Measurements from ENCODE around the gene TNS3.
A peak's percentile ranks its signal among the peaks of the same experiment; 100 is the strongest.

The TNS3 gene

DNA sequence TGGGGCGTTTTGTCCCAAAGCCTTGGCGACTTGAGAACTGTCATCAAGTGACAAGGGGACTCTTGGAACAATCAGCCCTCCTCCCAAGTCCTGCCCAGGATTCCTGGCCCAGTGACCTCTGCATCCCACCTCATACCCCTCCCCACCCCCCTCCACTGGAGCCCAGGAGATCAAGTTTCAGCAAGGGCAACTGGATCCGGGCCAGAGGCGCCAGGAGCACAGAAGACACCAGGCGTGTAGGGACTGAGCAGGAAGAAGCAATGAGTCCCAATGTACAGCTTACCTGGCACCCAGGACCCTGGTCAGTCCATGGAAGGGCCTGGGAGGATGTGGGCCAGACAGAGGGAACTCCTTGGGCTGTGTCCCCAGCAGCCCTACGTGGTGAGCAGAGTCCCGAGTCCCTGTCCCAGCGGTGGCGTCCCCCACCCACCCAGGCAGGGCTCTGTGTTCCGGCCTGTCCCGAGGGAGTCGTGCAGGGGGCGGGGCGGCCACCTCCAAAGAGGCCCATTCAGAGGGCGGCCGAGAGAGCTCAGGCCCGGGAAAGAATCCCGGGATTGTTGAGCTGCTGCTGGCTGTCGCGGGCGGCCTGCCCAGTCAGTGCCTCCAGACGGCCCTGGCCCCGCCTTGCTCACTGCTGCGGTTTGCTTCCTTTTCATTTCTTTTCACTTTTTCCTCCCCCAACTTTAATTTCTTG, 254.1 kb downstream of the TNS3 start:
- peaks cover 41% of the 10 kb centered on the region for H3K4me1 ChIP-seq (ENCODE audit: control insufficient read depth, insufficient read depth, low read depth, low read length)
- peak overlapping the region; percentile 81 to 99 for H2BK12ac ChIP-seq (ENCODE audit: low read length in 2 of 2)
- H3K9ac ChIP-seq (ENCODE audit: low read length) = peak overlapping the region; percentile 73
- H2BK120ac ChIP-seq (ENCODE audit: low read depth, low read length) = peak overlapping the region; percentile 95
- peak overlapping the region; percentile 87 to 96 for H3K4ac ChIP-seq (ENCODE audit: low read depth in 1 of 2, low read length in 2 of 2)
- peak overlapping the region; percentile 22 to 56 for H3K4me3 ChIP-seq (ENCODE audit: insufficient read depth in 1 of 2, low read depth in 1 of 2, low read length in 2 of 2)
- WGBS = under 1% methylated on average over 24 of the region's 24 CpGs
- H3K14ac ChIP-seq (ENCODE audit: low read length in 2 of 2) = peak overlapping the region in 1 of 2 experiments; percentile 76
- peaks cover 33% of the 10 kb centered on the region for H3K79me1 ChIP-seq (replicated peaks; ENCODE audit: low read length, poor library complexity, severe bottlenecking)
- peak overlapping the region; percentile 98 for H4K8ac ChIP-seq (ENCODE audit: low read length)
- no peak overlapping the region for H2AFZ ChIP-seq (ENCODE audit: low read depth, low read length)
- H2BK5ac ChIP-seq (ENCODE audit: low read depth, low read length, poor library complexity, severe bottlenecking) = peak overlapping the region; percentile 66
- H4K91ac ChIP-seq (ENCODE audit: low read length) = peak overlapping the region; percentile 100
- peak overlapping the region in 1 of 2 experiments; percentile 61 for H3K23ac ChIP-seq (ENCODE audit: low read length in 2 of 2)
- H3K36me3 ChIP-seq (ENCODE audit: control insufficient read depth in 1 of 2, insufficient read depth in 2 of 2, low read depth in 1 of 2, low read length in 2 of 2) = peaks cover 0 to 30% of the 10 kb centered on the region in 2 experiments
- no peaks in the 10 kb centered on the region for H3K9me3 ChIP-seq (ENCODE audit: control insufficient read depth, low read length)
- H3K27me3 ChIP-seq (ENCODE audit: control insufficient read depth in 1 of 2, insufficient read depth in 1 of 2, low read length in 2 of 2) = peaks cover 0 to 15% of the 10 kb centered on the region in 2 experiments
- H3K18ac ChIP-seq (ENCODE audit: low read depth in 1 of 2, low read length in 2 of 2) = peak overlapping the region; percentile 99 to 100
- peak overlapping the region; percentile 39 for H3K4me2 ChIP-seq (ENCODE audit: low read length, poor library complexity, severe bottlenecking)
- peak overlapping the region; percentile 26 for H2BK15ac ChIP-seq (ENCODE audit: low read depth, poor library complexity, severe bottlenecking)
- DNase-seq = peak; percentile 92
- peak overlapping the region; percentile 42 for H2AK5ac ChIP-seq (ENCODE audit: low read length, severe bottlenecking)
- H3K27ac ChIP-seq (ENCODE audit: low read length, poor library complexity, severe bottlenecking) = peak overlapping the region; percentile 84

GRCh38 chr7:47327346-47327697, 254.6 kb downstream of the TNS3 start:
- Histone ChIP-seq H3K79me1 (replicated peaks; ENCODE audit: low read length, poor library complexity, severe bottlenecking) (peaks cover 33% of the 10 kb centered on the region), H3K9ac (ENCODE audit: low read length) (peak overlapping the region; percentile 58)
- 25% methylated on average over 7 of the region's 7 CpGs for WGBS

GRCh38 chr7:47326808-47327207, 255.1 kb downstream of the TNS3 start:
- Histone ChIP-seq H2BK5ac (ENCODE audit: low read depth, low read length, poor library complexity, severe bottlenecking) (no peak overlapping the region), H3K36me3 (ENCODE audit: control insufficient read depth in 1 of 2, insufficient read depth in 2 of 2, low read depth in 1 of 2, low read length in 2 of 2) (peaks cover 0 to 29% of the 10 kb centered on the region in 2 experiments), H3K9ac (ENCODE audit: low read length) (peak overlapping the region; percentile 58), H3K27ac (ENCODE audit: low read length, poor library complexity, severe bottlenecking) (peak overlapping the region; percentile 84), H3K14ac (ENCODE audit: low read length in 2 of 2) (no peak overlapping the region), H2BK12ac (ENCODE audit: low read length in 2 of 2) (peak overlapping the region in 1 of 2 experiments; percentile 19), H3K18ac (ENCODE audit: low read depth in 1 of 2, low read length in 2 of 2) (peak overlapping the region; percentile 9 to 97), H3K9me3 (ENCODE audit: control insufficient read depth, low read length) (no peaks in the 10 kb centered on the region), H3K79me1 (replicated peaks; ENCODE audit: low read length, poor library complexity, severe bottlenecking) (peaks cover 31% of the 10 kb centered on the region), H3K4me2 (ENCODE audit: low read length, poor library complexity, severe bottlenecking) (no peak overlapping the region), H3K27me3 (ENCODE audit: control insufficient read depth in 1 of 2, insufficient read depth in 1 of 2, low read length in 2 of 2) (peaks cover 0 to 15% of the 10 kb centered on the region in 2 experiments), H3K4me1 (ENCODE audit: control insufficient read depth, insufficient read depth, low read depth, low read length) (peaks cover 35% of the 10 kb centered on the region), H4K91ac (ENCODE audit: low read length) (peak overlapping the region; percentile 94), H2AFZ (ENCODE audit: low read depth, low read length) (no peak overlapping the region), H3K23ac (ENCODE audit: low read length in 2 of 2) (no peak overlapping the region), H2BK120ac (ENCODE audit: low read depth, low read length) (peak overlapping the region; percentile 95), H2BK15ac (ENCODE audit: low read depth, poor library complexity, severe bottlenecking) (peak overlapping the region; percentile 75), H4K8ac (ENCODE audit: low read length) (peak overlapping the region; percentile 80), H3K4me3 (ENCODE audit: insufficient read depth in 1 of 2, low read depth in 1 of 2, low read length in 2 of 2) (peak overlapping the region in 1 of 2 experiments; percentile 47), H3K4ac (ENCODE audit: low read depth in 1 of 2, low read length in 2 of 2) (peak overlapping the region in 1 of 2 experiments; percentile 95), H2AK5ac (ENCODE audit: low read length, severe bottlenecking) (no peak overlapping the region)
- peak; percentile 96 for DNase-seq
- 25% methylated on average over 8 of the region's 8 CpGs for WGBS

More at GRCh38 chr7:47327346-47327697, 254.6 kb downstream of the TNS3 start:
- H3K27ac ChIP-seq (ENCODE audit: low read length, poor library complexity, severe bottlenecking) = peak overlapping the region; percentile 84
- peak overlapping the region; percentile 63 for H2AK5ac ChIP-seq (ENCODE audit: low read length, severe bottlenecking)
- peaks cover 40% of the 10 kb centered on the region for H3K4me1 ChIP-seq (ENCODE audit: control insufficient read depth, insufficient read depth, low read depth, low read length)
- DNase-seq = no peak
- peak overlapping the region; percentile 80 to 81 for H2BK12ac ChIP-seq (ENCODE audit: low read length in 2 of 2)
- H2AFZ ChIP-seq (ENCODE audit: low read depth, low read length) = no peak overlapping the region
- peak overlapping the region in 1 of 2 experiments; percentile 61 for H3K23ac ChIP-seq (ENCODE audit: low read length in 2 of 2)
- peak overlapping the region; percentile 95 for H2BK120ac ChIP-seq (ENCODE audit: low read depth, low read length)
- H3K4me3 ChIP-seq (ENCODE audit: insufficient read depth in 1 of 2, low read depth in 1 of 2, low read length in 2 of 2) = peak overlapping the region in 1 of 2 experiments; percentile 47
- H3K14ac ChIP-seq (ENCODE audit: low read length in 2 of 2) = peak overlapping the region in 1 of 2 experiments; percentile 62
- H2BK15ac ChIP-seq (ENCODE audit: low read depth, poor library complexity, severe bottlenecking) = peak overlapping the region; percentile 26
- no peak overlapping the region for H2BK5ac ChIP-seq (ENCODE audit: low read depth, low read length, poor library complexity, severe bottlenecking)
- H3K4me2 ChIP-seq (ENCODE audit: low read length, poor library complexity, severe bottlenecking) = peak overlapping the region; percentile 37
- H3K18ac ChIP-seq (ENCODE audit: low read depth in 1 of 2, low read length in 2 of 2) = peak overlapping the region; percentile 97 to 100
- peak overlapping the region; percentile 98 for H4K8ac ChIP-seq (ENCODE audit: low read length)
- peak overlapping the region; percentile 87 to 96 for H3K4ac ChIP-seq (ENCODE audit: low read depth in 1 of 2, low read length in 2 of 2)
- H4K91ac ChIP-seq (ENCODE audit: low read length) = peak overlapping the region; percentile 100
- H3K36me3 ChIP-seq (ENCODE audit: control insufficient read depth in 1 of 2, insufficient read depth in 2 of 2, low read depth in 1 of 2, low read length in 2 of 2) = peaks cover 0 to 33% of the 10 kb centered on the region in 2 experiments
- H3K9me3 ChIP-seq (ENCODE audit: control insufficient read depth, low read length) = no peaks in the 10 kb centered on the region
- H3K27me3 ChIP-seq (ENCODE audit: control insufficient read depth in 1 of 2, insufficient read depth in 1 of 2, low read length in 2 of 2) = peaks cover 0 to 15% of the 10 kb centered on the region in 2 experiments

- Histone ChIP-seq H2AK5ac (ENCODE audit: low read length, severe bottlenecking) (no peak overlapping the region), H4K8ac (ENCODE audit: low read length) (peak overlapping the region; percentile 5), H3K9ac (ENCODE audit: low read length) (peak overlapping the region; percentile 58), H3K36me3 (ENCODE audit: control insufficient read depth in 1 of 2, insufficient read depth in 2 of 2, low read depth in 1 of 2, low read length in 2 of 2) (peaks cover 0 to 30% of the 10 kb centered on the region in 2 experiments), H3K18ac (ENCODE audit: low read depth in 1 of 2, low read length in 2 of 2) (peak overlapping the region; percentile 23 to 54), H4K91ac (ENCODE audit: low read length) (peak overlapping the region; percentile 23), H3K14ac (ENCODE audit: low read length in 2 of 2) (no peak overlapping the region), H3K27me3 (ENCODE audit: control insufficient read depth in 1 of 2, insufficient read depth in 1 of 2, low read length in 2 of 2) (peaks cover 0 to 11% of the 10 kb centered on the region in 2 experiments), H3K23ac (ENCODE audit: low read length in 2 of 2) (peak overlapping the region in 1 of 2 experiments; percentile 27), H3K4me3 (ENCODE audit: insufficient read depth in 1 of 2, low read depth in 1 of 2, low read length in 2 of 2) (peak overlapping the region in 1 of 2 experiments; percentile 25), H3K9me3 (ENCODE audit: control insufficient read depth, low read length) (no peaks in the 10 kb centered on the region), H2BK12ac (ENCODE audit: low read length in 2 of 2) (peak overlapping the region in 1 of 2 experiments; percentile 75), H3K4me2 (ENCODE audit: low read length, poor library complexity, severe bottlenecking) (no peak overlapping the region), H2BK120ac (ENCODE audit: low read depth, low read length) (peak overlapping the region; percentile 52), H2BK5ac (ENCODE audit: low read depth, low read length, poor library complexity, severe bottlenecking) (no peak overlapping the region), H2AFZ (ENCODE audit: low read depth, low read length) (no peak overlapping the region), H2BK15ac (ENCODE audit: low read depth, poor library complexity, severe bottlenecking) (peak overlapping the region; percentile 15), H3K4me1 (ENCODE audit: control insufficient read depth, insufficient read depth, low read depth, low read length) (peaks cover 34% of the 10 kb centered on the region), H3K79me1 (replicated peaks; ENCODE audit: low read length, poor library complexity, severe bottlenecking) (peaks cover 29% of the 10 kb centered on the region), H3K27ac (ENCODE audit: low read length, poor library complexity, severe bottlenecking) (no peak overlapping the region), H3K4ac (ENCODE audit: low read depth in 1 of 2, low read length in 2 of 2) (peak overlapping the region in 1 of 2 experiments; percentile 42)
- peak; percentile 88 for DNase-seq
- WGBS = 50% methylated on average over 2 of the region's 2 CpGs
Measured at GRCh38 chr7:47326220-47326619, 255.7 kb downstream of the TNS3 start.

Data from mesenchymal stem cell (in vitro differentiated cells and primary cell).